Measurements from ENCODE around the gene ITSN1. TPM values are rescaled to one million over a fixed set of nuclear protein-coding genes. Genes with fewer than 3 reads are reported as not detected.

ITSN1 gene
- total and polyA plus RNA-seq, 4 donors: 11.2 to 46.0 (median 19.8) TPM

GRCh38 chr21:33836408-33836807 is 194.1 kb downstream of the ITSN1 start:
- ATAC-seq (ENCODE audit: insufficient read depth, low FRiP score) (no peak), DNase-seq (no peak)
- Histone ChIP-seq H3K9ac (ENCODE audit: insufficient read depth in 1 of 2, low read length in 2 of 2) (no peak overlapping the region), H3K9me3 (ENCODE audit: control insufficient read depth in 4 of 4, insufficient read depth in 3 of 4, low read length in 3 of 4) (no peaks in the 10 kb centered on the region), H3K36me3 (ENCODE audit: control insufficient read depth in 4 of 4, insufficient read depth in 4 of 4, low read length in 4 of 4) (peaks cover 3 to 21% (median 8%) of the 10 kb centered on the region in 4 donors), H3K27ac (ENCODE audit: low read depth in 1 of 2, low read length in 1 of 2) (no peak overlapping the region), H3K4me3 (no peak overlapping the region), H3K4me1 (ENCODE audit: control insufficient read depth in 5 of 5, insufficient read depth in 5 of 5, low read length in 5 of 5) (peaks cover 0 to 3% (median 0%) of the 10 kb centered on the region in 5 donors), H3K27me3 (ENCODE audit: control insufficient read depth in 3 of 3, insufficient read depth in 3 of 3, low read length in 2 of 3) (no peaks in the 10 kb centered on the region)
- TF ChIP-seq CTCF (IDR thresholded peaks at IDR 0.05; ENCODE audit: control extremely low read depth, extremely low read depth): no peak
- WGBS, 2 donors: 95 to 98% methylated on average over 11 of the region's 11 CpGs

DNA sequence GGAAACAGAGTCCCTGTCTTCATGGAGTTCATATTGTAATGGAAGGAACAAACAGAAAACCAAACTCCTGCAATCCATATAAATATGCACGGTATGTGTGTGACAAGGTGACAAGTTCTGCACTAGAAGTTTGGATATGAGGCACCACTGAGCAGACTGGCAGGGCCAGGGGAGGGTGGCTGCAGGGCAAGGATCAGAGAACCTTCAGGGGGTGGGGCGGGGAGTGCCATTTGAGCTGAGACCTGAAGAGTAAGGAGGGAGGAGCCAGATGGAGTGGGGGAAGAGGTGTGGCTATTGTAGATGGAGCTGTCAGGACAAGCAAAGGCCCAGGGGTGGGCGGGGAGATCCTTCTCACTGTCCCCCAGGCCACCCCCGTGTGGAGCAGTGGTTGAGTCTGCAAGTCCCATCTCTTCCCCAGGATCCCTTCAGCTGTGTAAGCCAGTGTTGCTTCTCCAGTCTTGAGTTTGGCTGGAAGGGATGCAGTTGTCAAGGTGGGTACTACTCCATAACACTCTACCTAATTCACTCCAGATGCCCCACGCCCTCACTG is 196.9 kb downstream of the ITSN1 start:
- no peak overlapping the region for H3K9ac ChIP-seq (ENCODE audit: insufficient read depth in 1 of 2, low read length in 2 of 2)
- no peaks in the 10 kb centered on the region for H3K9me3 ChIP-seq (ENCODE audit: control insufficient read depth in 4 of 4, insufficient read depth in 3 of 4, low read length in 3 of 4)
- peaks cover 0 to 9% (median 5%) of the 10 kb centered on the region in 4 donors for H3K36me3 ChIP-seq (ENCODE audit: control insufficient read depth in 4 of 4, insufficient read depth in 4 of 4, low read length in 4 of 4)
- 93 to 99% methylated on average over 5 of the region's 5 CpGs for WGBS, 2 donors
- TF ChIP-seq CTCF (IDR thresholded peaks at IDR 0.05; ENCODE audit: control extremely low read depth, extremely low read depth): no peak
- no peak for DNase-seq
- peaks cover 0 to 6% (median 5%) of the 10 kb centered on the region in 5 donors for H3K4me1 ChIP-seq (ENCODE audit: control insufficient read depth in 5 of 5, insufficient read depth in 5 of 5, low read length in 5 of 5)
- H3K4me3 ChIP-seq: no peak overlapping the region
- H3K27me3 ChIP-seq (ENCODE audit: control insufficient read depth in 3 of 3, insufficient read depth in 3 of 3, low read length in 2 of 3): no peaks in the 10 kb centered on the region
- no peak for ATAC-seq (ENCODE audit: insufficient read depth, low FRiP score)
- no peak overlapping the region for H3K27ac ChIP-seq (ENCODE audit: low read depth in 1 of 2, low read length in 1 of 2)

DNA sequence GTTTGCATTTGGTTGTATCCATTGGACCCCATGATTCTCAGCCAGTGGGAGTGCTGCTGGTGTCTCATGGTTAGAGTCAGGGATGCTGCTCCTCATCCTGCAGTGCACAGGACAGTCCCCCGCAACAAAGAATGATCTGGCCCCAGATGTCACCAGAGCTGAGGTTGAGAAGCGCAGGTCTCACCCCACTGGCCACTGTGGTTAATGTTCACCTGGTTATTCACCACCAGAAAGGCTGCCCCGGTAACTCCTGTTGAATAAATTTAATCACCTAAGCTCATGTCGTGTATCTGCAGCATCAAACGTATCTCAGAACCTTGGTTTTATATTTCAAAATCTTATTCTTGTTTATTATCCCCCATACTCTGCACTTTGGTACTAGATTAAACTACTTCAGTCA is 197.5 kb downstream of the ITSN1 start:
- 94 to 99% methylated on average over 5 of the region's 5 CpGs for WGBS, 2 donors
- Histone ChIP-seq H3K27me3 (ENCODE audit: control insufficient read depth in 3 of 3, insufficient read depth in 3 of 3, low read length in 2 of 3) (no peaks in the 10 kb centered on the region), H3K9ac (ENCODE audit: insufficient read depth in 1 of 2, low read length in 2 of 2) (no peak overlapping the region), H3K9me3 (ENCODE audit: control insufficient read depth in 4 of 4, insufficient read depth in 3 of 4, low read length in 3 of 4) (no peaks in the 10 kb centered on the region), H3K36me3 (ENCODE audit: control insufficient read depth in 4 of 4, insufficient read depth in 4 of 4, low read length in 4 of 4) (peaks cover 0 to 7% (median 5%) of the 10 kb centered on the region in 4 donors), H3K27ac (ENCODE audit: low read depth in 1 of 2, low read length in 1 of 2) (no peak overlapping the region), H3K4me3 (no peak overlapping the region), H3K4me1 (ENCODE audit: control insufficient read depth in 5 of 5, insufficient read depth in 5 of 5, low read length in 5 of 5) (peaks cover 0 to 10% (median 5%) of the 10 kb centered on the region in 5 donors)
- no peak for TF ChIP-seq CTCF (IDR thresholded peaks at IDR 0.05; ENCODE audit: control extremely low read depth, extremely low read depth)
- DNase-seq (no peak), ATAC-seq (ENCODE audit: insufficient read depth, low FRiP score) (no peak)

DNA sequence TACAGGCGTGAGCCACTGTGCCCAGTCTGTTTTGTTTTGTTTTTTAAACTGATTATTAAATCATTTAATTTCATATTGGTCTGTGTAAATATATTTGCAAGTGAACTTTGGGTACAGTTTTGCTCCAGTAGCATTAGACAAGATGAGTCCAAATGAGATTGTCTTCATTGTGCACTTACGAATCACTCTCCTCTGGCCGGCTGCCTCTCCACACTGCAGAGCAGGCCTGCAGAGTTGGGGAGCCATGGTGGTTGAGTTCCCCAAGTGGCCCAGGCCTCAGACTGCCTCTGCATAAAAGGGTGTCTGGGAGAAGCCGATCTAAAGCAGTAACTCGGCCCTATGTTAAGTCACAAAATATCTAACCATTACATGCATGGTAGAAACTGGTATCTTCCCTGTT is 198.5 kb downstream of the ITSN1 start:
- peaks cover 0 to 7% (median 5%) of the 10 kb centered on the region in 4 donors for H3K36me3 ChIP-seq (ENCODE audit: control insufficient read depth in 4 of 4, insufficient read depth in 4 of 4, low read length in 4 of 4)
- TF ChIP-seq CTCF (IDR thresholded peaks at IDR 0.05; ENCODE audit: control extremely low read depth, extremely low read depth): no peak
- ATAC-seq (ENCODE audit: insufficient read depth, low FRiP score) (no peak), DNase-seq (no peak)
- WGBS, 2 donors: 97 to 98% methylated on average over 5 of the region's 5 CpGs
- H3K4me3 ChIP-seq: no peak overlapping the region
- H3K9ac ChIP-seq (ENCODE audit: insufficient read depth in 1 of 2, low read length in 2 of 2): no peak overlapping the region
- peaks cover 0 to 10% (median 5%) of the 10 kb centered on the region in 5 donors for H3K4me1 ChIP-seq (ENCODE audit: control insufficient read depth in 5 of 5, insufficient read depth in 5 of 5, low read length in 5 of 5)
- no peaks in the 10 kb centered on the region for H3K27me3 ChIP-seq (ENCODE audit: control insufficient read depth in 3 of 3, insufficient read depth in 3 of 3, low read length in 2 of 3)
- H3K9me3 ChIP-seq (ENCODE audit: control insufficient read depth in 4 of 4, insufficient read depth in 3 of 4, low read length in 3 of 4): peaks cover 0 to under 1% (median 0%) of the 10 kb centered on the region in 4 donors
- no peak overlapping the region for H3K27ac ChIP-seq (ENCODE audit: low read depth in 1 of 2, low read length in 1 of 2)

Data from lung (tissue), 12 donors.